Endothelial cell of umbilical vein (primary cell): ENCODE results near the gene NAPB. TPM values are rescaled to one million over a fixed set of nuclear protein-coding genes. Genes with fewer than 3 reads are reported as not detected.

Experiments used
- BruUV-seq: library from RNA; stranded (reverse); fragments of 400-500 nt; replicated peaks from 2 replicates; lab custom pipeline; 2021; lab: Mats Ljungman, UMichigan
- CTCF ChIA-PET: fragments of 300-600, 350-600 bp; sonication (Branson Sonifier 250); formaldehyde crosslinking; loops from one replicate; lab custom pipeline; 2021; ENCODE audit warnings: antibody characterized with exemption, inconsistent platforms; lab: Charles Lee
- POLR2A ChIA-PET: fragments of 300-600, 350-600 bp; sonication (Branson Sonifier 250); formaldehyde crosslinking; loops from one replicate; lab custom pipeline; 2021; ENCODE audit warnings: antibody characterized with exemption, inconsistent platforms; lab: Charles Lee
- DNase-seq: peaks from one replicate; pipeline ENCODE4 v3.0.0-alpha.2; 2011; ENCODE audit warnings: low read depth, low spot score
- FAIRE-seq: peaks from 2 replicates; lab custom pipeline; 2011; peaks lifted over from hg19 to GRCh38; lab: Jason Lieb, UNC
- H2AFZ ChIP-seq: 2 replicates; pipeline ENCODE4 v1.6.0; 2012; ENCODE audit warnings: low read depth, low read length, control low read depth, inconsistent platforms
- H3K27ac ChIP-seq: 2 replicates; pipeline ENCODE4 v1.5.1; 2011; ENCODE audit warnings: low read depth, mild to moderate bottlenecking, control low read depth, low read length, moderate library complexity; ENCODE audit not compliant: insufficient read depth
- H3K27me3 ChIP-seq, 2 experiments: 2 replicates each; pipeline versions ENCODE4 v1.6.0 to v1.6.1; 2011; ENCODE audit warnings: low read length in 2 of 2, mixed read lengths in 1 of 2; ENCODE audit not compliant: control insufficient read depth in 2 of 2, insufficient read depth in 2 of 2
- H3K36me3 ChIP-seq, 2 experiments: 2 replicates in 1 of 2; 3 replicates in 1 of 2; pipeline ENCODE4 v1.5.1; 2011; ENCODE audit warnings: low read length in 2 of 2, mild to moderate bottlenecking in 1 of 2, moderate library complexity in 1 of 2; ENCODE audit not compliant: control insufficient read depth in 2 of 2, insufficient read depth in 2 of 2; ENCODE audit errors: extremely low read depth in 1 of 2
- H3K4me1 ChIP-seq: 3 replicates; pipeline ENCODE4 v1.5.1; 2011; ENCODE audit warnings: mild to moderate bottlenecking, low read length; ENCODE audit not compliant: control insufficient read depth, insufficient read depth; ENCODE audit errors: extremely low read depth
- H3K4me2 ChIP-seq: 2 replicates; pipeline ENCODE4 v1.6.1; 2011; ENCODE audit warnings: low read length, control low read depth, mixed read lengths; ENCODE audit not compliant: insufficient read depth
- H3K4me3 ChIP-seq, 3 experiments: fragments of 200-600 bp in 1 of 3; sonication (generic), shearing (Covaris generic) in 1 of 3; replicated peaks in 1 of 3; 2 replicates each; pipeline ENCODE4 v1.5.1; 2011 to 2016; ENCODE audit warnings: control low read depth in 3 of 3, low read length in 3 of 3, mild to moderate bottlenecking in 2 of 3, inconsistent platforms in 1 of 3, low read depth in 1 of 3, moderate library complexity in 1 of 3; ENCODE audit not compliant: insufficient read depth in 1 of 3
- H3K79me2 ChIP-seq: 2 replicates; pipeline ENCODE4 v1.6.0; 2012; ENCODE audit warnings: low read length, inconsistent platforms; ENCODE audit not compliant: control insufficient read depth, insufficient read depth
- H3K9ac ChIP-seq: replicated peaks from 2 replicates; pipeline ENCODE3; 2011; ENCODE audit warnings: low read length, control low read depth; ENCODE audit not compliant: insufficient read depth; ENCODE audit errors: extremely low read depth
- H3K9me1 ChIP-seq: replicated peaks from 3 replicates; pipeline ENCODE4 v1.6.0; 2011; ENCODE audit warnings: mild to moderate bottlenecking, low read length; ENCODE audit not compliant: control insufficient read depth, insufficient read depth; ENCODE audit errors: extremely low read depth
- H3K9me3 ChIP-seq: replicated peaks from 2 replicates; pipeline ENCODE4 v1.5.1; 2012; ENCODE audit warnings: low read length, inconsistent platforms; ENCODE audit not compliant: control insufficient read depth, insufficient read depth
- H4K20me1 ChIP-seq: replicated peaks from 2 replicates; pipeline ENCODE3; 2011; ENCODE audit warnings: mild to moderate bottlenecking, low read length; ENCODE audit not compliant: control insufficient read depth, insufficient read depth; ENCODE audit errors: extremely low read depth
- EZH2 ChIP-seq: IDR thresholded peaks from 2 replicates; pipeline ENCODE4 v1.6.1; 2012; ENCODE audit warnings: borderline replicate concordance, low read depth, mild to moderate bottlenecking, moderate library complexity, low read length, inconsistent platforms; ENCODE audit not compliant: severe bottlenecking
- FOS ChIP-seq: IDR thresholded peaks from 2 replicates; pipeline ENCODE4 v1.6.1; 2011; ENCODE audit warnings: mild to moderate bottlenecking, low read length, moderate library complexity, borderline replicate concordance; ENCODE audit not compliant: insufficient read depth
- GATA2 ChIP-seq: IDR thresholded peaks from 2 replicates; pipeline ENCODE4 v1.7.0; 2011; ENCODE audit warnings: low read depth, mild to moderate bottlenecking, moderate library complexity, mixed read lengths, low read length; ENCODE audit not compliant: insufficient read length, insufficient read depth
- JUN ChIP-seq: IDR thresholded peaks from 2 replicates; pipeline ENCODE4 v1.6.1; 2011; ENCODE audit warnings: borderline replicate concordance, low read depth; ENCODE audit not compliant: insufficient read length, insufficient read depth
- MYC ChIP-seq: IDR thresholded peaks from one replicate; pipeline ENCODE4 v1.6.1; 2011; ENCODE audit warnings: mild to moderate bottlenecking, low read depth, low read length
- POLR2A ChIP-seq: IDR thresholded peaks from 2 replicates; pipeline ENCODE4 v1.6.1; 2012; ENCODE audit warnings: low read depth, mild to moderate bottlenecking, control low read depth, low read length
- POLR2AphosphoS5 ChIP-seq: IDR thresholded peaks from 2 replicates; pipeline ENCODE4 v1.6.1; 2012; ENCODE audit warnings: low read depth, mild to moderate bottlenecking, control low read depth, low read length, moderate library complexity; ENCODE audit not compliant: insufficient read depth
- dilution Hi-C: fragments of 300-500 bp; cut with MboI; formaldehyde crosslinking; loops from one replicate; pipeline ENCODE4 v1.15.0; 2019; ENCODE audit warnings: low sequenced_read_pairs; ENCODE audit not compliant: extremely low pct_ligation_motif_present
- intact Hi-C: fragments of 100-400 bp; cut with micrococcal nuclease; formaldehyde crosslinking; loops from one replicate; pipeline ENCODE4 v1.10.0; 2022
- polyA plus RNA-seq, 4 experiments: library from polyadenylated mRNA; depleted of rRNA in 3 of 4; stranded (reverse) in 3 of 4; unstranded in 1 of 4; fragments of >200 nt; gene quantifications; 2 replicates each; pipeline versions ENCODE4 v1.2.1 to v1.2.3, GENCODE V29; 2011 to 2012; ENCODE audit warnings: missing spikeins in 1 of 4
- total RNA-seq: library from RNA; stranded (reverse); gene quantifications from 2 replicates; pipeline ENCODE4 v1.2.3, GENCODE V29; 2021
- TF ChIP-seq, protein P1 (sequence below): IDR thresholded peaks from 2 replicates; pipeline ENCODE4 v1.6.1; 2011; ENCODE audit not compliant: insufficient read depth, insufficient read length
- TF ChIP-seq, protein P2 (sequence below), 2 donors: IDR thresholded peaks; 1 replicate in 1 of 2; 2 replicates in 1 of 2; pipeline ENCODE4 v1.5.1; 2011; ENCODE audit warnings: low read length in 2 of 2, mild to moderate bottlenecking in 2 of 2, moderate library complexity in 2 of 2, control low read depth in 1 of 2, inconsistent platforms in 1 of 2, low read depth in 1 of 2; ENCODE audit not compliant: insufficient read depth in 1 of 2; ENCODE audit errors: extremely low read depth in 1 of 2

The NAPB gene
- total and polyA plus RNA-seq, 2 donors (not counting 3 experiments of a cell fraction or from before 2014, with no cell fraction given), result 4.7 to 10.1 TPM

DNA sequence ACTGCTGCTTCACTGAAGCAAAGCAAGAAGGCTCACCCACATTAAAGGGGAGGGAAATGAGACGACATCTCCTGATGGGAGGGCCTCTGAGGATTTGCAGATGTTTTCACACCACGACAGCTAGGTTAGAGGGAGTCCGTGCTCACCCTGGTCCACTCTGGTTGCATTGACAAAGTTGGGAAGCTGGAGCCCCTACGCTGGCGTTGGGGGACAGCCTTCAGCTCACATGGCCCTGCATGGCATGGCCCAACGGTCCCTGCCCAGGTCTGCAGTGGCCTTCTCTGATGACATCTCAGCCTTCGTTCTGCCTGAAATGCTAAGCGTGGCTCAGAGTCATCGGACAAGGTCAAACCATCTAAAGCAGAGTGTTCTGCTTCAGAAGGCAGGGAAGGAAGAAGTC is 3.8 kb upstream of the NAPB start:
- Histone ChIP-seq H3K27me3 (peaks cover 4 to 7% of the 10 kb centered on the region in 2 experiments), H3K9ac (no peak overlapping the region), H3K4me2 (no peak overlapping the region), H3K36me3 (no peaks in the 10 kb centered on the region), H4K20me1 (no peaks in the 10 kb centered on the region), H2AFZ (no peak overlapping the region), H3K4me3 (no peak overlapping the region), H3K4me1 (no peaks in the 10 kb centered on the region), H3K27ac (no peak overlapping the region), H3K9me3 (no peaks in the 10 kb centered on the region), H3K9me1 (no peaks in the 10 kb centered on the region), H3K79me2 (peaks cover 8% of the 10 kb centered on the region)
- TF ChIP-seq GATA2 (no peak), EZH2 (no peak), MYC (no peak), JUN (no peak), POLR2A (no peak), FOS (no peak), POLR2AphosphoS5 (no peak)
- TF ChIP-seq, protein P1, sequence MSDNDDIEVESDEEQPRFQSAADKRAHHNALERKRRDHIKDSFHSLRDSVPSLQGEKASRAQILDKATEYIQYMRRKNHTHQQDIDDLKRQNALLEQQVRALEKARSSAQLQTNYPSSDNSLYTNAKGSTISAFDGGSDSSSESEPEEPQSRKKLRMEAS, result no peak
- TF ChIP-seq, protein P2, sequence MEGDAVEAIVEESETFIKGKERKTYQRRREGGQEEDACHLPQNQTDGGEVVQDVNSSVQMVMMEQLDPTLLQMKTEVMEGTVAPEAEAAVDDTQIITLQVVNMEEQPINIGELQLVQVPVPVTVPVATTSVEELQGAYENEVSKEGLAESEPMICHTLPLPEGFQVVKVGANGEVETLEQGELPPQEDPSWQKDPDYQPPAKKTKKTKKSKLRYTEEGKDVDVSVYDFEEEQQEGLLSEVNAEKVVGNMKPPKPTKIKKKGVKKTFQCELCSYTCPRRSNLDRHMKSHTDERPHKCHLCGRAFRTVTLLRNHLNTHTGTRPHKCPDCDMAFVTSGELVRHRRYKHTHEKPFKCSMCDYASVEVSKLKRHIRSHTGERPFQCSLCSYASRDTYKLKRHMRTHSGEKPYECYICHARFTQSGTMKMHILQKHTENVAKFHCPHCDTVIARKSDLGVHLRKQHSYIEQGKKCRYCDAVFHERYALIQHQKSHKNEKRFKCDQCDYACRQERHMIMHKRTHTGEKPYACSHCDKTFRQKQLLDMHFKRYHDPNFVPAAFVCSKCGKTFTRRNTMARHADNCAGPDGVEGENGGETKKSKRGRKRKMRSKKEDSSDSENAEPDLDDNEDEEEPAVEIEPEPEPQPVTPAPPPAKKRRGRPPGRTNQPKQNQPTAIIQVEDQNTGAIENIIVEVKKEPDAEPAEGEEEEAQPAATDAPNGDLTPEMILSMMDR (IDR thresholded peaks at IDR 0.05; ENCODE audit: extremely low read depth in 1 of 2, insufficient read depth in 1 of 2, low read depth in 1 of 2, low read length in 2 of 2), result no peak
- ChIA-PET CTCF (interaction anchor here (2.4 kb wide), 1 partner anchor 12 kb away, joined by 6 read pairs; no protein-coding TSS in a partner anchor), POLR2A (no interaction called here)
- DNase-seq (no peak), FAIRE-seq (no peak)
- no TSS peak for BruUV-seq
- dilution Hi-C loops (no loop called here), intact Hi-C loops (loop anchor here (10.0 kb wide), 1 partner anchor 740 kb away; no protein-coding TSS in a partner anchor)
